ENCODE measurements around the gene BAZ2B.

DNA sequence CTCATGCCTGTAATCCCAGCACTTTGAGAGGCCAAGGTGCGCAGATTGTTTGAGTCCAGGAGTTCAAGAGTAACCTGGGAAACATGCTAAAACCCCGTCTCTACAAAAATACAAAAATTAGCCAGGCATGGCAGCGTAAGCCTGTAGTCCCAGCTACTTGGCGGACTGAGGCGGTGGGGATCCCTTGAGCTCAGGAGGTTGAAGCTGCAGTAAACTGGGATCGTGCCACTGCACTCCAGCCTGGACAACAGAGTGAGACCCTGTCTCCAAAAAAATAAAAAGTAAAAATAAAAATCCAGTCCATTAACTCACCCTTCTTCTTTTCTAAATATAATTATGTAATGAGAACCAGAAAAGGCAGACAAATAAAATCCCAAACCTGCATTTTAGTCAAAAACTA lies 8.2 kb downstream of the BAZ2B start:
- TF ChIP-seq, protein P1, sequence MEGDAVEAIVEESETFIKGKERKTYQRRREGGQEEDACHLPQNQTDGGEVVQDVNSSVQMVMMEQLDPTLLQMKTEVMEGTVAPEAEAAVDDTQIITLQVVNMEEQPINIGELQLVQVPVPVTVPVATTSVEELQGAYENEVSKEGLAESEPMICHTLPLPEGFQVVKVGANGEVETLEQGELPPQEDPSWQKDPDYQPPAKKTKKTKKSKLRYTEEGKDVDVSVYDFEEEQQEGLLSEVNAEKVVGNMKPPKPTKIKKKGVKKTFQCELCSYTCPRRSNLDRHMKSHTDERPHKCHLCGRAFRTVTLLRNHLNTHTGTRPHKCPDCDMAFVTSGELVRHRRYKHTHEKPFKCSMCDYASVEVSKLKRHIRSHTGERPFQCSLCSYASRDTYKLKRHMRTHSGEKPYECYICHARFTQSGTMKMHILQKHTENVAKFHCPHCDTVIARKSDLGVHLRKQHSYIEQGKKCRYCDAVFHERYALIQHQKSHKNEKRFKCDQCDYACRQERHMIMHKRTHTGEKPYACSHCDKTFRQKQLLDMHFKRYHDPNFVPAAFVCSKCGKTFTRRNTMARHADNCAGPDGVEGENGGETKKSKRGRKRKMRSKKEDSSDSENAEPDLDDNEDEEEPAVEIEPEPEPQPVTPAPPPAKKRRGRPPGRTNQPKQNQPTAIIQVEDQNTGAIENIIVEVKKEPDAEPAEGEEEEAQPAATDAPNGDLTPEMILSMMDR (conservative IDR thresholded peaks at IDR 0.05; ENCODE audit: low read length) = no peak
- no peak for TF ChIP-seq EZH2phosphoT487 (IDR thresholded peaks at IDR 0.05; ENCODE audit: borderline replicate concordance, low read depth, low read length)
